GM19467 (cell line): Measurements from ENCODE around the gene TBX5.

Experiments used
- ATAC-seq: cut with Tn5 transposase; IDR thresholded peaks from one replicate; pipeline ENCODE4 v1.9.1; 2021; ENCODE audit warnings: mild to moderate bottlenecking, moderate library complexity; ENCODE audit not compliant: unreplicated experiment

TBX5 gene

DNA sequence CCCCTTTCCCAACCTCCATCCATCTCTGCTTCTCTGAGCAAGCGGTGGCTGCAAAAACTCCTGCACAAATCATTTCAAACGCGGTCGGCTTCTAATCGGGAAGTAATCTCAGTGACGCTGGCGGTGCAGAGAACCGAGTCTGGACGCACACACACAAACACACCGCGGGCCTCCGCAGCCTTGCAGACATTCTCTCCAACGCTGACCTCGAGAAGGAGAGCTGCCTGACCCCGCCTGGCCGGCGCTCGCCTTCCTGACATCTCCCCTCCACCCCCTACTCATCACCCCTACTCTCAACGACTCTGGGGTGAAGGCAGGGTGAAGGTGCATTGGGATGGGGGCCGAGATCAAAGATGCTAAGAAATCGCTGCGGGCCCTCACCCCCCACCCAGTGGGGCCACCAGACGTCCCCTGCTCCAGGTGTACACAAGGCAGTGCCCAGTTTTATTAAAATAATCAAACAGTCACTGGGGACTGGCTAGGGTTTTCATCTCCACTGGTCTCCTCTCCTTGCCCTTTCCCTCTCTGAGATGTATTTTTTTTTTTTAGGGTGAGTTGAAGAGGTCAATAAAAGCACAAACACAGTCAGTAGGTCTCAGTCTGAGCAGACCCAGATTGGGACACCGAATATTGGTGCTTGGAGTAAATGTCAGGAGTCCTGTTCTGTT is 506 bp upstream of the TBX5 start:
- ATAC-seq, result no peak

DNA sequence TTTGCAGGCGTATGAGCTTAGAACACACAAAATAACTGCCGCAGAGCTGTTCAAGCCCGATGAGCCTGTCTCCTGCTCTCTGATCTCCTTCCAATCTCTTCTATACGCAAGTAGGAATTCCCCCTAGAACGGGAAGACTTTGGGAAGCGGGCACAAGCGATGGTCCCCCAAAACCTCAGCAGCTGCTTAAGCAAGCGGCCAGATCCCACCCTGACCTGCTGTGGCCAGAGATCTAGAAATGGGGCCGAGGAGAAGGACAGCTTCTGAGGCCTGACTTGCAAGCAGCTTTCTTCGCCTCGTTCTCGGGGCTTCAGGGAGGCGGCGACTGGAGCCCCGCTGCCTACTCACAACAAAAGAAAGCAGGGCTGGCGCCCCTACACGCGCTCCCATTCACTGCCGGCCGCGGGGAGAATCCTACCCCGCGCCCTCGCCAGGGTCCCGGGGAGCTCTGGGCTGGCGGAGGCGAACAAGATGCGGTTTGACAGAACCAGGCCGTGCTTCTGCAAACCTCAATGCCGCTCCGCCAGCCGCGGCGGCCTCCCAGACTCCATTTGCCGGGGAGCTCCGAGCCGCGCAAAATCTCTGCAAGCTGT is 922 bp downstream of the TBX5 start:
- ATAC-seq, result no peak

DNA sequence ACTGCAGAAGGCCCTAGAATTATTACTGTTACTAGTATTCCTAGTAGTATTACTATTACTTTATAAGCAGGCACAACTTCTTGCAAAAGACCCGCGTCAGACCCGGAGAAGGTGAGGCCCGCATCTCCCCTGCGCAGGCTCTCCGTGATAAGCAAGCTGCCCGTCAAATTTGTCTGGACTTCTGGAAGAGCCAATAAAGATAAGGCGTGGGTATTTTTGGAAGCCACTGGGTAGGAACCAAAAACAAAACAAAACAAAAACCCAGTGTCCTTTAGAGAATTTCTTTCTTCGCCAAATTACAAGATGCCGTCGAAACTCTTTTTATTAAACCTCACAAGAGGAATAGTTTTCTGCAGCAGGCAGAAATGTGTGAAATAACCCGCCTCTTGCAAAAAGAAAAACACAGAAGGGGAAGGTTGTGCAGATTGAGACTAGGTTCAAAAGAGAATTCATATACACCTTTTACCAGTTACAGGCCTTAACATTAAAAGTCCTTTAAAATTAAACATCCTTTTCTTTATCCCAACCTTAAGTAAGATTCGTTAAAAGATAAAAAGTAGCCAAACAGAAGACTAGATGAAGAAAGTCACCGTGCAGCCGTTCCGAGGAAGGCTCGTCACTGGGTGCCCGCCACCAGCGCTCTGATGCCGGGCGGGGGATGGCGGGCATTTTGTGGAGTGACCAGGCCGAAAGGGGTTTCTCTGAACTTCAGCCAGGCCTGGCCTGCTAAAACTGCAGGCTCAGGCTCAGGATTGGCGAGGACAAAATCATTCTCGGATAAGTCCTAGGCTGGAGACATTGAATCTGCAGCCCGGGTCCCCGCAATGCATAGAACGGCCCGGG is 1.6 kb downstream of the TBX5 start:
- ATAC-seq, result no peak

DNA sequence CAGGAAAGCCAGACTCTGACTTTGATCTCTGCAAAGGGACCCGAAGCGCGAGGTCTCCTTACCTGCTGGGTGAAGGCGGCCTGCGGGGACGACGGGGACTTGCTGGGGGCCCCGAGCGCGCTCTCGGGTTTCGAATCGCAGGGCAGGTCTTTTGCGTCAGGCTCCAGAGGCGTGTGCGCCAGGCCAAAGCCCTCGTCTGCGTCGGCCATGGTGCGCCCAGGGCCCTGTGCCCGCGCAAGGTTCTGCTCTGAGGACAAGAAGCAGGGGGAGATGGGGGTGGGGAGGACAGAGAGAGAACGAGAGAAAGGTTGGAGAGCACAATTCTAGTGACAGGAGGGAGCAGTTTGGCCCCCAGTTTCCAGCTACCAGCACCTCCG is 2.3 kb downstream of the TBX5 start:
- ATAC-seq, result no peak

DNA sequence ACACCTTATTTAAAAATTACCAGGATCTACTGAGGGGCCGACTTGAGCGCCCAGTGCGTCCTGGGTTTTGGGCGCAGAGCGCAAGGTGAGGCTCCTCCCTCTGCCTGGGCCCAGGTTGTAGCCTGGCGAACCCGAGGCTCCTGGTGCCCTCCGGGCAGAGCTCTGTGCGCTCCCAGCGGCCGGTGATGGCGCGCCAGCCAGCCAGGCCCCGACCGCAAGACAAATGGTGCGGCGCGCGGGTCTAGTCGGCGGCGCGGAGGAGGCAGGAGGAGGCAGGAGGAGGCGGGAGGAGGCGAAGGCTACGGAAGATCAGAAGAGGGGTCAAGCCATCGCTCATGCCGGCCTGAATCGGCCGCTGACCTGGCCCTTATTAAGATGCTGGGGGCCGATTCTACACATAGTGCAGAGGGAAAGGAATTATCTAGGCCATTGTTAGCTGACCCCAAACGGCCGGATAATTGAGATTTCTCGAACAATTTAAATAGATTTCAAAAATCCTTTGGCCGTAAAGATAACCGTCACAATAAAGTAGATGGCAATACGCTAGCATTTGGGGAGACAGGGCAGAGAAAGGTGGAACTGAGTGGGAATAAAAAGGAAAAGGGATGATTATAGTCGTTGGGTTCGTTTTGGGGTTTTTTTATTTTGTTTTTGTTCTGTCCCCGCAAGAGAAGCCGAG is 2.8 kb downstream of the TBX5 start:
- ATAC-seq, result no peak

DNA sequence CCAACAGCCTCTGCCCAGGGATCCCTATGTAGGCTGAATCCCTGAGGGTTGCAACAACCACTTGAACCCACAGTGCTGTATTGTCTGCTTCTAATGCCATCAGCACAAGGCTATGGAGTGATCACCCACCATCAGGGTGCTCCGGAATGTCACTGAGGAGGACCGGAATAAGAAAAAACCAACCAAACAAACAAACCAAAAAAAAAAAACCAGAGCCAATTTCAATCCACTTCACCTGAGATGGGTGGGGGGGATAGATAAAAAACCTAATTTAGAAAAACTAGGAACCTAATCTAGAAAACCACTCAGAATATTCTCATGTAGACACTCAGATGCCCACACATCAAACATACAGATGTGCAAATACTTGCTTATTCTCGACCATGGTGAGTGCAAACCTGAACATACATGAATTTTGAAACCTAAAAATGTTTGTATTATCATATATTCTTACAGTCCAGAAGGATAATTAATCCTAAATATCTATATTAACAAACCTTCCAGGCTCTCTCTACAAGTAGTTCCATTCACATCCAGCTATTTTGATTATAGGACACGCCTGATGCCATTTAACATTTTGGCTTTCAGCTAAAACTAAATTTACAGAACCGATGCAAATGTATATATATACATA is 3.7 kb downstream of the TBX5 start:
- no peak for ATAC-seq

DNA sequence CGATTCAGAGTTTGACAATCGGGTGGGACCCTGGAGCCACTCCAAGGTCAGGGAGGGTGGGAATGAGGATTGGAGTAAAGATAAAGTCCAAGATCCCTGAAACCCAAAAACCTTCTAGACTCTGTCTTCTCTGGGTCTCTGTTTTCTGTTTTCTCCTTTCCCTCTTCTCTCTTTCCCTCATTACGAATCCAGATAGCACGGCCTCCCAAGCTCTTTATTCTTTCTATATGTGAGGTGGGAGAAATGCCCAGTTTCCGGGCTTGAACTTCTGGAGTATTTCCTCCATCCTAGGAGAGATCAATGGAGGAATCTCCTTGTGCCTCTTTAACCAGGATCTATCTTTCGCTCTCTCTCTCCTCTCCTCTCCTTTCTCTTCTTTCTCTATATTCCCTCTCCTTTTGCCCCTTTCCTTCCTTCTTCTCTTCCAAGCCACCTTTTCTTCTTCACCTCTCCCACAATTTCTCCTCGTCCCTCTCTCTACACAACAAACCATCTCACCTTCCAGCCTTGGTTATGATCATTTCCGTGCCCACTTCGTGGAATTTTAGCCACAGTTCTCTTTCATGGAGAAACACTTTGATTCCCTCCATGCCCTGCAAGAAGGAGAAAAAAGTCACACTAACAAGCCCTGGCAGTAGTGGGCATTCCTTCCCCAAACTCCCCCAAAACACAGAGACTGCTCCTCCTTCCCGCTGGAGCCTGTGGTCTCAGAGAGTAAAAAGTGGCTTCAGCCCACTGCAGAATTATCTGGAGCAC is 4.4 kb downstream of the TBX5 start:
- no peak for ATAC-seq

DNA sequence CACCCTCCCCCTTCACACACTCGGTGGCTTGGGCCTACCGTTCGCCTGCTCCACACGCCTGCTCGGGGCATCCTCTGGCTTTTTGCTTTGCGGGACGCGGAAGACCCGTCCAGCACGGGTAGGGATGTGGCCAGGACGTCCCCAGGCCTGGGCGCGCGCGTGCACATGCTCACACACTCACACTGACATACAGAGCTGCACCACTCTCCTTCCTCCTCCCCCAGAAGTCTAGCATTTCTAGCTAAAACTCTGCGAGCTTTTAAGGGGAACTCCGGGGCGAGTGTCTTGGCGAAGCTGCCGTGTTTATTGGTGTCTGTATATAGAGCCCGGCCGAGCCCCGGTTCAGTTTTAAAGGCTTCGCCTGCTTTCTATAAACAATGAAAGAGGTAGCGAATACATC is 5.0 kb downstream of the TBX5 start:
- no peak for ATAC-seq

DNA sequence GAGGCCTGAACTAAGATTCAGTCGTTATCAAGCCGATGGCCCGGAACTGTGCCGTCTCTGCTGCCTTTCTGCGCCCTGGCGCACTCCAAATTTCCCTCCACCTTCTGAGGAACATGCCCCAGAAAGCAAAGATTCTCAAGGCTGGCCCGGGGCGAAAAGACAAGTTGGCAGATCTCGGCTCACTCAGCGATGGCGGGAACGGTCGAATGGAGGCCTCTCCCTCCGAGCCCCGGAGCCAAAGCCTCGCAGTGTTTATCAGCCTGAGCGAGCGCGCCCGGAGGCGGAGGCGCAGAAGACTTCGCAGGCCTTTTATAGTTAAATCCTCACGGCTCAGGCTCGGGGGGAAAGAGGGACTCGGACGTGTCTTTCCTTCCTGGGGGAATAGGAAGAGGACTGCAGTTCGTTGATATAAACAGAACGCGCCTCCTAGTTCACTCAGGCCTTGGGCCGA is 5.6 kb downstream of the TBX5 start:
- ATAC-seq, result no peak

DNA sequence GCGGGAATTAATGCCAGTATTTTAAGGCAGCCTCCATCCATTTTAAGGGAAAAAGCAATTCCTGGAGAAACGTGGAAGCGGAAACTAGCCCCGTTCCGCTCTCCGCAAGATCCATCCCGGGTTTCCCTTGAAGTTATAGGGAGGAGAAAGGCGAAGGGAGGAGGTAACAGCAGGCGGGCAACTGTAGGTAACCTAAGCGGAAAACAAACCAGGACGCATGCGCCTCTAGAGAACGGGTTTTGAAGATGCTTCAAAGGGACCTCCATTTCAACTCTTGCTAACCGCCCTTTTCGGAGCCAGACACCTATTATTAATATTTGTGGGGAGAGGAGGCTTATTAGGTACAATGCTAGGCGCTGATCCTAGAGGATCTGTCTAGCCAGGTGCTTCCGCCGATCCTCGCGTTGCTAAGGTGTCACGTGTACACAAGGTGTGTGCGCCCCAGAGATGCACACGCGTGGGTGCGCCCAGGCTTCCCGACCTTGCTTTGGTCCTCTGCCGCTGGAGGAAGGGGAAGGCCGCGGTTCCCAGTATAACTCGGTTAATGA is 6.2 kb downstream of the TBX5 start:
- ATAC-seq, result no peak

DNA sequence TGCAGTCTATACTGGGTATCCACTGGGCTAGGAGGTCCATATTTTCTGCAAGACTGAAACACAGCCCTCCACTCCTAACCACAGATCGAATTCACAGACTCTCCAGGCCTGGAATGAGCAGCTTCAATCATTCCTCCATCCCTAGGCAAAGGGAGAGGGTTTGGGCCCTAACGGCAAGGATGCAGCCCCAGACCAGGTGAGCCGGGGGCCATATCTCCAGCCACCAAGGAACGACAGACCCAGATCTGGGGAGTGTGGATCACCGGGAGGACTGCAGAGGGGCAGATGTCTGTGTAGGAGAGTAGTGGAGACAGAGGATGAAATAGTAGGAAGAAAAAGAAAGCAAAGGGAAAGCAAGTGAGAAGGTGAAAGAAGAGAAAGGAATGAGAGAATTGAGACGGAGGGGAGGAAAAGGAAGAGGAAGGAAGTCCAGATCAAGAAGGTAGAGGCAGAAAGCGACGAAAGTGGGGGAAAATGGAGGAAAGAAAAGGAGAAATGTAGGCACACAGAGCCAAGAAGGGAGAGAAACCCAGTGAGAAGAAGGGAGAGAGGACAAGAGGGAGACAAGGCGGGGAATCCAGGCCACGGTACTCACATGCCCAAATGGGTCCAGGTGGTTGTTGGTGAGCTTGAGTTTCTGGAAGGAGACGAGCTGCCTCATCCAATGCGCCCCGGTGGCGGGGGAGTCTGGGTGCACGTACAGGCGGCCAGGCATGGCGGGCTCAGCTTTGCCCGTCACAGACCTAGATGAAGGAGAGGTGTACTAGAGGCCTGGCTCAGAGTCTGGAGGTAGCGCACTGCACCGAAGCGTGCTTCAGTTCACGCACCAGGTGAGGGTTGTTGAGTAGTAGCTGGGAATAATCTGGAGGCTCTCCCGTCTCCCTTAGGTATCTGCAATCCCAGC is 7.7 kb downstream of the TBX5 start:
- no peak for ATAC-seq

DNA sequence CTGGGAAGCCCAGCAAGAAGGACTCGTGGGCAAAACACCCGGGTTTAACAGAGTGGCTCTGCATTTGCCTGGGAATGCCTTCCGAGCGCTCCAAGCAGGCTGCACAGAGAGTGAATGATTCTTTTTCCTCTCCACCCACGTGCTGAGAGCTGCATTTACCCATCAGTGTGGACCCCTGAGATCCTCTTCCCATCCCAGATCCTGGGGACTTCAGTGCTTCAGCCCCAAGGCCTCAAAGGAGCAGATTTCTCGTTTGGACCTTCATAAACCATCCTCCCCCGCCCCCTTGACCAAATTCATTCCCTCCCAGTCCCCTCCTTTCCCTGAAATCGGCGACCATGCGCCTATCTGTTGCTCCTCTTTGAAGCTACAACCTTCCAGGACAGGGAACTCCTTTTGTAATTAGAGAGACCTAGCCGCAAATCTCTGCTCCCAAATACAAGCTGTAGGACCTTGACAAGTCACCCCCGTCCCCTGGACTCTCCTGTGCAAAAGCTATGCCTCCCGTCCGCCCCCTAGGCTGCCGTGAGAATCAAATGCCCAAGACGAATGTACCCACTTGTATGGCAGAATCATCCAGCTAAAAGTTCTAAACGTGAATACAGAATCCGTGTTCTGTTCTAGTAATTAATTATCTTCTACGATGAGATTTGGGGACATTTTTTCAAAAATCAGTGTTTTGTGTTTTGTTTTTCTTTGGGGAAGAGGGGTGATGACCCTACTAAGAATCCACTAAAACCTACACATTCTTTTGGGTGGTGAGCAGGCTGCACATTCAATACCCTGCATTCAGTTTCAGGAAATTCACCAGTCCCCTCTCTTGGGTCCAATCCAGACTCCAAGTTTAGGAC is 8.8 kb downstream of the TBX5 start:
- ATAC-seq, result no peak

DNA sequence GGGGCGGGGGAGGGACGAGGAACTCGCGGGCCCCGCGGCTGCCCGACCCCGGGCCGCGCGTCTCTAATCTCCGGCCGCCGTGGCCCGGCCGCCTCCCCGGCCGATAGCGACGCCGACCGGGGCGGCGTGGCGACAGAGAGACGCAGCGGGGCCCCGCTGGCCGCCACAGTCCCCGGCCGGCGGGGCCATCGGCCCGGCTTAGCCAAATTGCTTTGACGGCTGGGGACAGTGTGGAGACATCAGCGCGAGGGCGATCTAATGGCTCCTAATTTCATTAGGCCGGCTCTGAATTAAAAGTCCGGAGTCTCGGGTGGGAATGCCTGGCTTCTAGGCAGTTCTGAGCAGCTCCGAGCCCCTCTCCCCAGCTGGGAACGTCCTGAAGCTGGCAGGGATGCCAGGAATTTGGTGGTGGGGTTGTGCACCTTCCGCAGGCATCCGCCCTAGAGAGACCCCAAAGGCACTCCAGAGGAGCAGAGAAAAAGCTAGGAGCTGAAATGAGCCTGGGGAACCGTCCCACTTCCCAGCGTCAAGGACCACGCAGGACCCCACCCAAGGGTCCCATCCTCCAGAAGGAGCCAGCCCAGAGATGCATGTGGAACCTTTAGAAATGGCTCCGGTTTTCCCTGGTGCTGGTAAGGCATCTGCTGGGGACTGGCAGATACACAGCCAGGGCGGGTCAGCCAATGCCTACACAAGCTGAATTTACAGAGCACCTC is 9.6 kb downstream of the TBX5 start:
- ATAC-seq, result no peak

DNA sequence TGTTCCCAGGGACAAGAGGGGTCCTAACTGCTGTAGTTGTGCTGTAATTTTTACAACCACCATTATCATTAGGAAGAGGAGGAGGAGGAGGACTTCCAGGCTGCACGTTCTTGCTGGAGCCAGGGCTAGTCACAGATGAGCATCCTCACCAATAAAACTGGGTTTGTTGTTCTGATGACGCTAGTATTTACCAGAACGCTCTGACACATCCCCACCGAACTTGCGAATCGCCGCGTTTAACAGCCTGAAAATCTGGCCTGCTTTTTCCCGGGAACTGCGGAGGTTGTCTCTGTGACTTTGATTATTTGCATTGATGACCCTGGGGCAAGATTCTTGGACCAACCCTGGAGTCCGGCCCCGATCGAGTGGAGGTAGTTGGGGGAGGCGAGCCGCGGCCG is 10.2 kb downstream of the TBX5 start:
- no peak for ATAC-seq

DNA sequence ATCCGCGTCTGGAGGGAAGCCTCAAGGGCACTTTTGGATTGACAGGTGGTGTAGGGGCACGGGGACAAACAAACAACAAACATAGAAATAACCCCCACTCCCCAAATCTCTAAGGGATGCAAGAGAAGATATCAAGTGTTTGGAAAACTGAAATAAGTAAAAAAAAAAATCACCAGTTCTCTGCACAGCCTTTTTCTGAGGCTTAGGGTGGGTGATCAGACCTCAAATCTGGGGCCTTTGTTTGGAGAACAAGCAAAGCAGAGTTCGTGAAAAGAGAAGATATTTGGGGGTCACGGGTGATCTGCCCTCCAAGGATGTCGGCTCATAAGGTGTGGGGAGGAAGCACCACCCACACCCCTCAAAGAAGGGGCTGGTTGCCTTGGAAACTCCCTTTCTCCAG is 10.7 kb downstream of the TBX5 start:
- ATAC-seq, result no peak

DNA sequence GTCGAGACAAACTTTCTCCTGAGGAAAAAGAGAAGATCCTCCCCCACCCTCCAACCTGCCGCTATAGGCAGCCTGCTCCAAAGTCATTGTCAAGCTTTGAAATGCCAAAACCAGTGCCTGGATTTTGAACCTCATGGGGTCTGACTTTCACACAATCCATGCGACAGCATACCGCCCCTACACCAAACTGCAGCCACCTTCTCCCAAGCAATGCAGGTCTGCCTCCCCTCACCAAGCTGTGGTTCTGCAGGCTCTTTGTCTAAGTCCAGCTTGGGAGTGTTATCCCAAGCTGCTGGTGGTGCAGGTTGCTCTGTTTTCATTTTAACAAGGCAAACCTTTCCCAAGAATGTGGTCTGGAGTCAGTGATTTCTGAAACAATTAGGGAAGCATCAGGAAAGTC is 12.4 kb downstream of the TBX5 start:
- ATAC-seq, result no peak

DNA sequence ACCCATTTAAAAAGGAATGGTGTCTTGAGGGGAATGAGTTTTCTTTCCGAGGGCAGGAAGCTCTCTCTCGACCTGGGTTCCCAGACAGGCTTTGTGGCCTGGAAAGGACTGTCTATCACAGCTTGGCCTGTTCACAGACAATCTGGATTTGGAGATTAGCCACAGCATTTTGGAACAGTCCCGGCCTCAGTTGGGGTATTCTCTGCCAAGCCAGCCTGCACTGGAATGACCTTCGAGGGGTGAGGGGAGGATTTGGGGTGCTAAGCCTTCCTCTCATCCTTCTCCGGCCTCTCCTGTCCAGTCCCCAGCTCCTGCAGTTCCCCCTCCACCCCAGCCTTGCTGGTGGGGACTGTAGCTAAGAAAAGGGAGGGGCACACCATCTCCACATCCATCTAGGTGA is 13.0 kb downstream of the TBX5 start:
- no peak for ATAC-seq

DNA sequence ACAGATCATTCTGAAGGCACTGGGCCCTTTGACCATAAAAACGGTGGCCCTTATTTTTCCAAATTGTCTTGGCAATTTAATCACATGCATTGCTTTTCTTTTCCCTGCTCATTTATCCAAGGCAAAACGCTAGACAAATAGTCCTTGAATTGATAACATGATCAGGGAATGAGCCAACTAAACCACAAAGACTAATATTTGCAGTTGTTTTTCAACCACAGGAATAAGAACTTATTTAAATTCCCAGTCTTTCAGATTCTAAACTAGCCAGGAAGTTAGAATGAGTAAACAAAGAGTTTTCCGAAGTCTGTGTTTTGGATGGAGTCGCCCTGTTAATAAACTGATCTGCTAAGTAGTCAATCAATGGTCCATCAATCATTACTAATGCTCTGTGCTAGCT is 14.9 kb downstream of the TBX5 start:
- no peak for ATAC-seq
